Muscle layer of colon (tissue), 2 donors: ENCODE results near the gene ARHGAP21.

Experiments
- H3K27ac ChIP-seq: one replicate; pipeline ENCODE4 v1.7.0; 2013; ENCODE audit warnings: low read depth, mild to moderate bottlenecking, low read length, moderate library complexity
- H3K27me3 ChIP-seq, 2 donors: one replicate each; pipeline ENCODE4 v1.7.0; 2013; ENCODE audit warnings: low read length in 2 of 2, mild to moderate bottlenecking in 2 of 2; ENCODE audit not compliant: insufficient read depth in 2 of 2, control insufficient read depth in 1 of 2
- H3K36me3 ChIP-seq: one replicate; pipeline ENCODE4 v1.7.0; 2013; ENCODE audit warnings: mild to moderate bottlenecking, low read length; ENCODE audit not compliant: insufficient read depth
- H3K4me1 ChIP-seq: one replicate; pipeline ENCODE4 v1.7.0; 2013; ENCODE audit warnings: mild to moderate bottlenecking, low read length; ENCODE audit not compliant: insufficient read depth
- H3K4me3 ChIP-seq, 2 donors: one replicate each; pipeline ENCODE4 v1.7.0; 2013; ENCODE audit warnings: low read length in 2 of 2, low read depth in 1 of 2, mild to moderate bottlenecking in 1 of 2, moderate library complexity in 1 of 2
- H3K9ac ChIP-seq: one replicate; pipeline ENCODE4 v1.7.0; 2013; ENCODE audit warnings: low read length
- H3K9me3 ChIP-seq: one replicate; pipeline ENCODE4 v1.7.0; 2013; ENCODE audit warnings: mild to moderate bottlenecking, low read length
- donor health status: abdominal sarcoma.
- donor health status: Adenocarcinoma of cecum.

ARHGAP21 gene

DNA sequence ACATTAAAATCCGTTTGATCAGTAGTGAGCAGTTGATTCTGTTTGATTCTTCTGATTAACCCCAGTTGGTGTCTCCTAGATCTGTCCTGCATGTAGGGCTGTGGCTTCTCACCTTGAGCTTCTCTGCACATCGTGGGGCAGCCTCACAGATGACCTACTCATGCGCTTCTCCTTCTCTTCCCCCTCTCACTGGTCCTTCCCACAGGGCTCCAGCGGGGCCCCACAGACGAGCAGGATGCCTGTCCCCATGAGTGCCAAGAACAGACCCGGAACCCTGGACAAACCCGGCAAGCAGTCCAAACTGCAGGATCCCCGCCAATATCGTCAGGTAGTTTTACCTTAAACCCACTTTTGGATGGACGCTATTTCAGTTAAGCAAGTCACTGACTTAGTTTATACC lies 178.9 kb downstream of the ARHGAP21 start:
- no peak overlapping the region for H3K27ac ChIP-seq
- no peaks in the 10 kb centered on the region for H3K27me3 ChIP-seq
- no peaks in the 10 kb centered on the region for H3K4me1 ChIP-seq
- no peaks in the 10 kb centered on the region for H3K36me3 ChIP-seq
- H3K9ac ChIP-seq: no peak overlapping the region
- no peaks in the 10 kb centered on the region for H3K9me3 ChIP-seq
- no peak overlapping the region for H3K4me3 ChIP-seq

- H3K4me3 ChIP-seq: no peak overlapping the region
- H3K9ac ChIP-seq: no peak overlapping the region
- no peaks in the 10 kb centered on the region for H3K36me3 ChIP-seq
- no peaks in the 10 kb centered on the region for H3K27me3 ChIP-seq
- H3K27ac ChIP-seq: no peak overlapping the region
- no peaks in the 10 kb centered on the region for H3K9me3 ChIP-seq
- H3K4me1 ChIP-seq: no peaks in the 10 kb centered on the region
Measured at GRCh38 chr10:24542314-24543270, 181.1 kb downstream of the ARHGAP21 start.

- no peak overlapping the region for H3K27ac ChIP-seq
Measured at GRCh38 chr10:24541239-24541753, 182.4 kb downstream of the ARHGAP21 start.

GRCh38 chr10:24536636-24537035 lies 187.1 kb downstream of the ARHGAP21 start:
- Histone ChIP-seq H3K36me3 (peaks cover 11% of the 10 kb centered on the region), H3K9ac (no peak overlapping the region), H3K27ac (no peak overlapping the region), H3K4me3 (no peak overlapping the region), H3K9me3 (no peaks in the 10 kb centered on the region), H3K4me1 (no peaks in the 10 kb centered on the region), H3K27me3 (no peaks in the 10 kb centered on the region)

More at GRCh38 chr10:24541239-24541753, 182.4 kb downstream of the ARHGAP21 start:
- H3K9ac ChIP-seq: no peak overlapping the region
- no peaks in the 10 kb centered on the region for H3K27me3 ChIP-seq
- H3K4me1 ChIP-seq: no peaks in the 10 kb centered on the region
- H3K4me3 ChIP-seq: no peak overlapping the region
- H3K9me3 ChIP-seq: no peaks in the 10 kb centered on the region
- H3K36me3 ChIP-seq: no peaks in the 10 kb centered on the region

DNA sequence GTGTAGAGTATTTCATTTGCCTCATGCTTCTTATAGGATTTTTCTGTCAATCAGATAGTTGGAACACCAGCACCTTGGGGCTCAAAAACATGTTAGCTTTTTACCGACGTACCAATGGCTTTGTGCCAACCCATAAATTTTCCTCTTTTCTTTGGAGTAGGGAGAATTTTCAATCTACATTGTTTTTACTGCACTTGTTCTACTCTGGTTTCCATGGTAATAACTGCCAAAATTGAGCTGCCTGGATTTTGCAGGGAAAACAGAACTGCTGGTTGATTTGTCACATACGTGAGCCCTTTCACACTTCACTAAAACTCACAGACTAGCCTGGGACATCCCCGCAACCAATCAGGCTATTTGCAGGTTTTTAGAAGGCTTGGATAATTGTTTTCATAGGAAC lies 189.7 kb downstream of the ARHGAP21 start:
- Histone ChIP-seq H3K9me3 (no peaks in the 10 kb centered on the region), H3K9ac (no peak overlapping the region), H3K27ac (no peak overlapping the region), H3K27me3 (no peaks in the 10 kb centered on the region), H3K4me1 (no peaks in the 10 kb centered on the region), H3K36me3 (peaks cover 11% of the 10 kb centered on the region), H3K4me3 (no peak overlapping the region)
